ENCODE measurements around the gene FHIT.

- TF ChIP-seq, protein P1, sequence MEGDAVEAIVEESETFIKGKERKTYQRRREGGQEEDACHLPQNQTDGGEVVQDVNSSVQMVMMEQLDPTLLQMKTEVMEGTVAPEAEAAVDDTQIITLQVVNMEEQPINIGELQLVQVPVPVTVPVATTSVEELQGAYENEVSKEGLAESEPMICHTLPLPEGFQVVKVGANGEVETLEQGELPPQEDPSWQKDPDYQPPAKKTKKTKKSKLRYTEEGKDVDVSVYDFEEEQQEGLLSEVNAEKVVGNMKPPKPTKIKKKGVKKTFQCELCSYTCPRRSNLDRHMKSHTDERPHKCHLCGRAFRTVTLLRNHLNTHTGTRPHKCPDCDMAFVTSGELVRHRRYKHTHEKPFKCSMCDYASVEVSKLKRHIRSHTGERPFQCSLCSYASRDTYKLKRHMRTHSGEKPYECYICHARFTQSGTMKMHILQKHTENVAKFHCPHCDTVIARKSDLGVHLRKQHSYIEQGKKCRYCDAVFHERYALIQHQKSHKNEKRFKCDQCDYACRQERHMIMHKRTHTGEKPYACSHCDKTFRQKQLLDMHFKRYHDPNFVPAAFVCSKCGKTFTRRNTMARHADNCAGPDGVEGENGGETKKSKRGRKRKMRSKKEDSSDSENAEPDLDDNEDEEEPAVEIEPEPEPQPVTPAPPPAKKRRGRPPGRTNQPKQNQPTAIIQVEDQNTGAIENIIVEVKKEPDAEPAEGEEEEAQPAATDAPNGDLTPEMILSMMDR (IDR thresholded peaks at IDR 0.05), result no peak
- TF ChIP-seq EP300 (IDR thresholded peaks at IDR 0.05; ENCODE audit: low read depth) (no peak), POLR2A (IDR thresholded peaks at IDR 0.05) (no peak)
These were observed 935.0 kb downstream of the FHIT start for GRCh38 chr3:60316121-60316797.

Measured in transverse colon (tissue), 3 donors.